Measurements from ENCODE around the gene FLRT3.

FLRT3 gene

GRCh38 chr20:14337400-14338171 lies at the start of gene FLRT3:
Gene FLRT3 (minus strand): TSS chr20:14337612. CDS start chr20:14327506, 10,106 bp downstream.
- DNase-seq (ENCODE audit: low read depth), result peak; percentile 92

DNA sequence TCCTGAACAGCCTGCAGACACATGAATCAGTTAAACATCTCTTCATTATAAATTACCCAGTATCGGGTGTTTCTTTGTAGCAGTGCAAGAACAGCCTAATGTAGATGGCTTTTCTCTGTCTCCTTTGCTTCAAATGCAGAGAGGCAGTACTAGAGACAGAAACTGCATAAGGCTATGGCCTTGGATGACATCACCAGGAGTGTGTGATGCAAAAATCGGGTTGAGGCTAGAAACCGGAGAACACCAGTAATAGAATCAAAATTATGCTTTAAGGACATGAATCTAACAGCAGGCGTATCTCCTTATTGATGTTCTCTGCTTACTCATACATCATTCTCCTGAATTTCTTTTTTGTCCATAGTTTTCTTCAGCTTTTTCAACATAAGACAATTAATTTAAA lies 49.3 kb upstream of the FLRT3 start:
- no peak for DNase-seq (ENCODE audit: low read depth)

GRCh38 chr20:14385176-14385740 lies 47.8 kb upstream of the FLRT3 start:
- no peak for DNase-seq (ENCODE audit: low read depth)

DNA sequence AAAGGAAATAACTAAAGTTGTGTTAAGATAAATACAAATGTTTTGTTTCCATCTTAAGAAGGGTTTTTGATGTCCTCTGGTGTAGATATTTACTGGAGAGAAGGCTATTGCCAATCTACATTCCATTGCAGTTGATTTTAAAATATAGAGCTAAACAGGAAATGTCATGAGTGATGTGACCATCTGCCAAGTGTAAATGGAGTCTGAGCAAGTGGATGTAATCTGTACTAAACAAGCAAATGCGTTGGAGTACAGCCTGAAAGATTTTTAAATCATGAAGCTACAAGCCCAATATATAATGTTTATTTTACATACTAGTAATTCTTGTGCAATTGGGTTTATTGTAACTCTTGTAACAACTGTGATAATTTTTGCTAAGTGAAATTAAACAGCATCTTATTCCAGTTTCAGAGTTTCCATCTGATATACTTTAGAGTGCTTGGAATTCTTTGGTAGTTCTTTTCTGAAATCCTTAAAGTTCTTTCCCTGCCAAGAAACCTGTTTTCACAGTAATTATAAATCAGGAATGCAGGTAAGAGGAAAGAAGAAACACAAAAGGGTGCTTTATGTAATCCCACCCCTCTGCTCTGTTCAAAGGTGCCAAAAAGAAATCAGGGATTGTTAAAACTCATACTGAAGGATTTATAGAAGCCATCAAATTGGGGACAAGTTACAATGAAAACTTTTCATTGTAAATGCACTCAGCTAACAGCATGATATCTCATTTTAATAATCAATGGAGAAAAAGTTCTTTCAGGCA lies 47.2 kb upstream of the FLRT3 start:
- peak; percentile 7 for DNase-seq (ENCODE audit: low read depth)

- DNase-seq (ENCODE audit: low read depth), result no peak
Measured at GRCh38 chr20:14383335-14383734, 45.9 kb upstream of the FLRT3 start.

DNA sequence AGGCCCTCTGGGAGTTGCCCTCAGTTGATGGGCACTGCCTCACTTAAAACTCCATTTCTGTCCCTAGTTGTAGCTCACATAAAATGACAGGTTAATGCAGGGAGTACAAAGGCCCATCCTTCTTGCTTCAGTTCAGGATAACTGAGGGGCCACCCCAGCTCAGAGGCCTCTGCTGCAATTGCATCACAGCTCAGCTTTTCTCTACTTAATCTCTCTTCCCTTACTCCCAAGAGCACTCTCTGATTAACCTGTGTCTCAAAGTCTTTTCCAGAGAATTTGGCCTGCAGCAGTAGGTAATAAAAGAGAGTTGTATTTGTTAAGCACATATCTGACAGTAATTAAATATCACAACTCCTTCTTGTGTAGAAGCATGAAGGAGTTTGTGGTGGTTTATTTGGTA lies 40.9 kb upstream of the FLRT3 start:
- no peak for DNase-seq (ENCODE audit: low read depth)

GRCh38 chr20:14375416-14375985 lies 38.1 kb upstream of the FLRT3 start:
- no peak for DNase-seq (ENCODE audit: low read depth)

- no peak for DNase-seq (ENCODE audit: low read depth)
Measured at GRCh38 chr20:14374196-14374595, 36.8 kb upstream of the FLRT3 start.

DNA sequence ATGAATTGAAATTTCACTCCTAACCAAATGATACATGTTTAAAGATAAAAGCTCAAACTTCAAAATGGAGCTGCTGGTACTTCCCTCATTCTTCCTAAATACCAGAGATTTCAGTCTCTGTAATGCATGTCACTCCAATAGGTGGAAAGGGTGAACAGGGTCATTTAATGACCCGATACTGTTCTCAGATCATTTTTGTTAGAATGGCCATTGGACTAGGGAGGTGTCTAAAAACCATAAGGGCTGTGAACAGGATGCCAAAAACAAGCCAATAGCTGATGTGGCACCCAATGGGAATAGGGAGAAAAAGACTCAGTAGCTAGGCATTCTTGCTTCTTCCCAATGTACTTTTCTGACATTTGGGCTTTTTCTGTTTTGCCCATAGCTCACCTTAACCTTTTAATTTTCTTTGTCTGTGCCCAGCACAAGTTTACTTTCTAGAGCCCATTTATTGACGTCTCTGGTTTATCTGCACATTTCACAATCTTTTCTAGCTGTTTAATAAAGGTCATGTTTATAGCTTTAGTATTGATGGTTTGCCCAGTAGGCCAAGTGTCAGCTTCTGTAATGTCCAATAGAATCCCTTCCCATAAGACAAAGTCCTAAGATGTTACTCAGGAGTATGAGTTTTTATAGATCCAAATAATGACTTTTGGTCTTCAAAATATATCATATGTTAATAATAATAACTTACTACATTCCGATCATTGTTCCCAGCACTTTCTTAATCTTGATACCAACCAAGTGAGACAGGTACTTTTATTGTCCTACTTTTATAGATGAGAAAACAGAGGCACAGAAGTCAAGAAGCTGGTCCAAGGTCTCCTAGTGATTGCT lies 24.3 kb upstream of the FLRT3 start:
- DNase-seq (ENCODE audit: low read depth), result no peak

GRCh38 chr20:14360416-14360815 lies 23.0 kb upstream of the FLRT3 start:
- no peak for DNase-seq (ENCODE audit: low read depth)

- no peak for DNase-seq (ENCODE audit: low read depth)
Measured at GRCh38 chr20:14355791-14356190, 18.4 kb upstream of the FLRT3 start.

- no peak for DNase-seq (ENCODE audit: low read depth)
Measured at GRCh38 chr20:14344746-14345145, 7.3 kb upstream of the FLRT3 start.

DNA sequence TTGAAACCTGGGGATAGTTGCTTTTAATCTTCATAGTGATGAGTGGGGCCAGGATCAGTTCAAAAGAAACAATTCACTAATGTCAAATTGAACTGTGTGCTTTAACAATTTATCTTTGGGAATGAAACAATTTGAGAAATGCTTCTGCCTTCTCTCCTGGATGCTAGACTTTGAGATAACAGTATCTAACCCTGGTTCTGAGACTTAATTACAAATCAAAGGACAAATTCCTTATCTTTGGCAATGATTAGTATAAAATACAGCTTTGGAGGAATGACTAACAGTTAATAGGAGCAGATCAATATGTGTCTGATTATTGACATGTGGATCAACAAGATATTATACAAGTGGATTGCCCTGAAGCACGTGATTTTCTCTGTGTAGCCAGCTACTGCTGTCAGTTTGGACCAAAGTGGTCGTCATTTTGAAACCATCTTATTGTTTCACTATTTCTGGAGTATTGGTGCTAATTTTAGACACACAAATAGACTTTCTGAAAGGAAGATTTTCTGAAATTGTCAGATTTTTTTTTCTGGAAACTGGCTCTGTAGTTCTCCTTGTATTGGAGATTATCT lies 6.2 kb upstream of the FLRT3 start:
- DNase-seq (ENCODE audit: low read depth), result no peak

- no peak for DNase-seq (ENCODE audit: low read depth)
Measured at GRCh38 chr20:14342918-14343317, 5.5 kb upstream of the FLRT3 start.

GRCh38 chr20:14341801-14342200 lies 4.4 kb upstream of the FLRT3 start:
- DNase-seq (ENCODE audit: low read depth), result no peak

GRCh38 chr20:14336686-14337085 lies 726 bp downstream of the FLRT3 start:
- no peak for DNase-seq (ENCODE audit: low read depth)

GRCh38 chr20:14335052-14335451 lies 2.4 kb downstream of the FLRT3 start:
- no peak for DNase-seq (ENCODE audit: low read depth)

- peak; percentile 36 for DNase-seq (ENCODE audit: low read depth)
Measured at GRCh38 chr20:14334306-14334930, 3.0 kb downstream of the FLRT3 start.

DNA sequence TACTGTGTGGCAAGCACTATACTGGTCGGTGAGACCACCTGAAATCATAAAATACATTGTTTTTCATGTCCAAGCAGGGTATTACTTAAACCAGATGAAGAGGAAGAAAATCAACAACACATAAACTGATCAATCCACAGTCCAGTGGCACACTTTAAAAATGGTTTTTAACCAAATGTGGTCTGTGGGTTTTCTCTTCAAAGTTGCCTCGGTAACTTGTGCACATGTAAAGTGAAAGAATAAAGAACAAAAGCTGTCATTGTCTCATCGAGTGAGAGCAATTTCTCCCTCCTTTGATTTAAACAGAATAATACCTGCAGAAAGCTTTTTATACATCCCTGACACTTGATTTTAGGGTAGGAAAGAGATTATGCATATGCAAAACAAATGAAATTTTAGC lies 3.7 kb downstream of the FLRT3 start:
- DNase-seq (ENCODE audit: low read depth), result no peak

DNA sequence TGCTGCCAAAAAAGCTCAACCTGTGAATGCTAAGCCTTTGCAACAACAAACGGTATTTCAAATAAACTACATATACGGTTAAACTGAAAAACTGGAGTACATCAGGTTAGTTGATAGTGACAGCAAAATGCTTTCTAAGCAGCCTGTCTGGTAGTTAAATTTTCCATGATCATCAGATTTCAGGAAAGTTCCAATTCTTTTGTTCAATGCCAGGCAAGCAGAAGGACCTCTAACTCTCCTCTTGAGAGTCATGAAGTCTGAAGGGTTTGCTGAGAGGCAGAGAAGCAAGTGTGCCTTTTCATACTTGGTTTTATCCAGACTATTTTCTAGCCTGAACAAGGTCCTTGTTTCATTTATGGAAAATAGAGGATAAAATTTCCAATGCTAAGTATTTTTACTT lies 4.5 kb downstream of the FLRT3 start:
- DNase-seq (ENCODE audit: low read depth), result no peak

- DNase-seq (ENCODE audit: low read depth), result no peak
Measured at GRCh38 chr20:14331646-14332045, 5.8 kb downstream of the FLRT3 start.
